K562 (cell line): ENCODE data around the gene HADH. TPM values are rescaled to one million over a fixed set of nuclear protein-coding genes. Genes with fewer than 3 reads are reported as not detected.

Source experiments
- ARID1B ChIP-seq: fragments of 450-650 bp; IDR thresholded peaks from 2 replicates; pipeline ENCODE4 v1.6.1; 2016; ENCODE audit warnings: antibody characterized with exemption, mild to moderate bottlenecking, inconsistent platforms
- CBFA2T2 ChIP-seq: fragments of 450-650 bp; conservative IDR thresholded peaks from 2 replicates; pipeline ENCODE4 v1.6.1; 2017; ENCODE audit warnings: mild to moderate bottlenecking
- CXXC5 ChIP-seq: fragments of 250-450 bp; sonication (Bioruptor Pico); IDR thresholded peaks from 2 replicates; pipeline ENCODE4 v1.8.0; 2022; ENCODE audit warnings: inconsistent platforms, mild to moderate bottlenecking, moderate library complexity
- EP300 ChIP-seq: IDR thresholded peaks from 2 replicates; pipeline ENCODE4 v1.6.1; 2012; ENCODE audit warnings: low read length, improper control_type of control experiment
- JUNB ChIP-seq: fragments of 450-650 bp; formaldehyde crosslinking; conservative IDR thresholded peaks from 2 replicates; pipeline ENCODE4 v1.4.0; 2020; ENCODE audit warnings: mild to moderate bottlenecking
- KDM5B ChIP-seq: fragments of 200-600 bp; sonication (generic); IDR thresholded peaks from 2 replicates; pipeline ENCODE4 v1.6.1; 2012; ENCODE audit warnings: low read depth, mild to moderate bottlenecking, moderate library complexity, low read length, control low read depth, inconsistent platforms; ENCODE audit not compliant: insufficient replicate concordance
- KLF16 ChIP-seq: IDR thresholded peaks from 2 replicates; pipeline ENCODE4 v1.6.1; 2016; ENCODE audit warnings: antibody characterized with exemption
- NCOR1 ChIP-seq: fragments of 450-650 bp; IDR thresholded peaks from 2 replicates; pipeline ENCODE4 v1.6.1; 2016; ENCODE audit warnings: mild to moderate bottlenecking, moderate library complexity
- NFE2 ChIP-seq: IDR thresholded peaks from 2 replicates; pipeline ENCODE4 v1.6.1; 2014; ENCODE audit warnings: antibody characterized with exemption, low read depth
- NFE2L1 ChIP-seq: fragments of 450-650 bp; IDR thresholded peaks from 2 replicates; pipeline ENCODE4 v1.6.1; 2016; ENCODE audit warnings: missing genetic modification characterization, low read depth, mild to moderate bottlenecking, missing compliant biosample characterization, moderate library complexity, borderline replicate concordance
- POLR2AphosphoS5 ChIP-seq: IDR thresholded peaks from 2 replicates; pipeline ENCODE4 v1.6.1; 2011; ENCODE audit warnings: mild to moderate bottlenecking, low read depth, low read length, moderate library complexity; ENCODE audit not compliant: control insufficient read depth, insufficient read depth
- PTRF ChIP-seq: fragments of 450-650 bp; IDR thresholded peaks from 2 replicates; pipeline ENCODE4 v1.6.1; 2016; ENCODE audit warnings: mild to moderate bottlenecking, missing genetic modification characterization, missing compliant biosample characterization
- RBFOX2 ChIP-seq: fragments of 200-400 bp; formaldehyde crosslinking; IDR thresholded peaks from 2 replicates; pipeline ENCODE4 v1.6.1; 2017; ENCODE audit warnings: low read depth, mild to moderate bottlenecking, low read length, moderate library complexity
- SMARCA4 ChIP-seq: fragments of 450-650 bp; IDR thresholded peaks from 2 replicates; pipeline ENCODE4 v1.6.1; 2016
- SMARCC2 ChIP-seq: fragments of 450-650 bp; IDR thresholded peaks from 2 replicates; pipeline ENCODE4 v1.6.1; 2017; ENCODE audit warnings: antibody characterized with exemption, moderate library complexity, mild to moderate bottlenecking, low read depth
- SMARCE1 ChIP-seq: fragments of 450-650 bp; IDR thresholded peaks from 2 replicates; pipeline ENCODE4 v1.7.1; 2016; ENCODE audit warnings: mild to moderate bottlenecking
- SOX6 ChIP-seq: fragments of 450-650 bp; IDR thresholded peaks from 2 replicates; pipeline ENCODE4 v1.6.1; 2014; ENCODE audit warnings: mild to moderate bottlenecking
- TCF3 ChIP-seq: sonication (generic); formaldehyde crosslinking; IDR thresholded peaks from 2 replicates; pipeline ENCODE4 v1.4.0; 2020; ENCODE audit warnings: mild to moderate bottlenecking, missing genetic modification reagents
- TEAD4 ChIP-seq, 2 experiments: sonication (generic) in 1 of 2; formaldehyde crosslinking in 1 of 2; IDR thresholded peaks; 2 replicates each; pipeline versions ENCODE4 v1.6.1 to v1.8.0; 2012 to 2022; ENCODE audit warnings: borderline replicate concordance in 1 of 2, inconsistent platforms in 1 of 2, low read length in 1 of 2, mild to moderate bottlenecking in 1 of 2, missing genetic modification reagents in 1 of 2
- TRIM28 ChIP-seq: fragments of 450-650 bp; IDR thresholded peaks from 2 replicates; pipeline ENCODE4 v1.6.1; 2017
- ZKSCAN1 ChIP-seq: fragments of 150-350 bp; IDR thresholded peaks from 2 replicates; pipeline ENCODE4 v1.6.1; 2016; ENCODE audit warnings: low read depth, low read length
- ZNF589 ChIP-seq: fragments of 200-800 bp; sonication (Bioruptor generic); IDR thresholded peaks from 2 replicates; pipeline ENCODE4 v1.6.1; 2016; ENCODE audit warnings: low read depth, missing genetic modification characterization, missing compliant biosample characterization
- ZNF699 ChIP-seq: fragments of 250-450 bp; sonication (Bioruptor Pico); IDR thresholded peaks from 2 replicates; pipeline ENCODE4 v1.8.0; 2021; ENCODE audit warnings: mild to moderate bottlenecking, moderate library complexity; ENCODE audit not compliant: insufficient replicate concordance
- polyA plus RNA-seq, 8 experiments: library from polyadenylated mRNA; depleted of rRNA in 4 of 8; stranded (reverse) in 5 of 8; unstranded in 3 of 8; fragments of >200 nt; fragmentation: Nextera tagmentation in 2 of 8; fragmentation: Illumina TruSeq in 1 of 8; extraction: Ambion mirVana in 2 of 8; extraction: Trizol in 1 of 8; gene quantifications; 2 replicates each; pipeline versions ENCODE4 v1.2.1 to v1.2.3, GENCODE V29; 2011 to 2014; ENCODE audit warnings: inconsistent platforms in 1 of 8, missing spikeins in 1 of 8
- total RNA-seq, 7 experiments: library from RNA; depleted of rRNA in 6 of 7; stranded (reverse); fragments of >200 nt in 6 of 7; fragmentation: Illumina TruSeq in 2 of 7; extraction: Trizol in 2 of 7; gene quantifications; 2 replicates each; pipeline versions ENCODE4 v1.2.1 to v1.2.3, GENCODE V29; 2011 to 2021; ENCODE audit warnings: low replicate concordance in 1 of 7
- TF ChIP-seq, protein P1 (sequence below): fragments of 150-350 bp; IDR thresholded peaks from 2 replicates; pipeline ENCODE4 v1.6.1; 2014; ENCODE audit warnings: low read depth, mild to moderate bottlenecking, low read length, borderline replicate concordance
- TF ChIP-seq, protein P2 (sequence below): sonication (generic); IDR thresholded peaks from 2 replicates; pipeline ENCODE4 v1.6.1; 2016
- TF ChIP-seq, protein P3 (sequence below): sonication (generic); formaldehyde crosslinking; IDR thresholded peaks from 2 replicates; pipeline ENCODE4 v1.8.0; 2022; ENCODE audit warnings: missing genetic modification reagents, mild to moderate bottlenecking, borderline replicate concordance

Gene HADH
- total and polyA plus RNA-seq, 9 of the 15 experiments (the other 6 are each of a cell fraction or from before 2014, with no cell fraction given) = 9.4 to 73.3 (median 32.8) TPM

GRCh38 chr4:107994894-107995293 lies 5.2 kb downstream of the HADH start (continued):
- peak; percentile 65; the same call in 1 of the 2 replicates for TF ChIP-seq POLR2AphosphoS5
- TF ChIP-seq ARID1B = peak; percentile 89
- peak; percentile 88 for TF ChIP-seq TCF3
- no peak for TF ChIP-seq TRIM28
- TF ChIP-seq, protein P1, sequence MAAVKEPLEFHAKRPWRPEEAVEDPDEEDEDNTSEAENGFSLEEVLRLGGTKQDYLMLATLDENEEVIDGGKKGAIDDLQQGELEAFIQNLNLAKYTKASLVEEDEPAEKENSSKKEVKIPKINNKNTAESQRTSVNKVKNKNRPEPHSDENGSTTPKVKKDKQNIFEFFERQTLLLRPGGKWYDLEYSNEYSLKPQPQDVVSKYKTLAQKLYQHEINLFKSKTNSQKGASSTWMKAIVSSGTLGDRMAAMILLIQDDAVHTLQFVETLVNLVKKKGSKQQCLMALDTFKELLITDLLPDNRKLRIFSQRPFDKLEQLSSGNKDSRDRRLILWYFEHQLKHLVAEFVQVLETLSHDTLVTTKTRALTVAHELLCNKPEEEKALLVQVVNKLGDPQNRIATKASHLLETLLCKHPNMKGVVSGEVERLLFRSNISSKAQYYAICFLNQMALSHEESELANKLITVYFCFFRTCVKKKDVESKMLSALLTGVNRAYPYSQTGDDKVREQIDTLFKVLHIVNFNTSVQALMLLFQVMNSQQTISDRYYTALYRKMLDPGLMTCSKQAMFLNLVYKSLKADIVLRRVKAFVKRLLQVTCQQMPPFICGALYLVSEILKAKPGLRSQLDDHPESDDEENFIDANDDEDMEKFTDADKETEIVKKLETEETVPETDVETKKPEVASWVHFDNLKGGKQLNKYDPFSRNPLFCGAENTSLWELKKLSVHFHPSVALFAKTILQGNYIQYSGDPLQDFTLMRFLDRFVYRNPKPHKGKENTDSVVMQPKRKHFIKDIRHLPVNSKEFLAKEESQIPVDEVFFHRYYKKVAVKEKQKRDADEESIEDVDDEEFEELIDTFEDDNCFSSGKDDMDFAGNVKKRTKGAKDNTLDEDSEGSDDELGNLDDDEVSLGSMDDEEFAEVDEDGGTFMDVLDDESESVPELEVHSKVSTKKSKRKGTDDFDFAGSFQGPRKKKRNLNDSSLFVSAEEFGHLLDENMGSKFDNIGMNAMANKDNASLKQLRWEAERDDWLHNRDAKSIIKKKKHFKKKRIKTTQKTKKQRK = no peak
- TF ChIP-seq NFE2 = no peak
- TF ChIP-seq NFE2L1 = no peak
- no peak for TF ChIP-seq SMARCC2
- TF ChIP-seq ZNF589 (CRISPR knock-in tag) = no peak
- no peak for TF ChIP-seq RBFOX2
- peak; percentile 54; the same call in 1 of the 2 replicates for TF ChIP-seq KLF16
- TF ChIP-seq SOX6 = 0 out of 2 replicates have a peak, but pooled peaks have one; percentile 35
- no peak for TF ChIP-seq CXXC5 (CRISPR knock-in tag)
- no peak for TF ChIP-seq ZKSCAN1
- peak; percentile 75 for TF ChIP-seq SMARCA4
- TF ChIP-seq JUNB (CRISPR knock-in tag) = no peak
- TF ChIP-seq TEAD4 (IDR thresholded peaks at IDR 0.05; ENCODE audit: low read length) = peak; percentile 85
- TF ChIP-seq TEAD4 (CRISPR knock-in tag; IDR thresholded peaks at IDR 0.05; ENCODE audit: borderline replicate concordance) = no peak
- 0 out of 2 replicates have a peak, but pooled peaks have one; percentile 12 for TF ChIP-seq EP300
- TF ChIP-seq, protein P2, sequence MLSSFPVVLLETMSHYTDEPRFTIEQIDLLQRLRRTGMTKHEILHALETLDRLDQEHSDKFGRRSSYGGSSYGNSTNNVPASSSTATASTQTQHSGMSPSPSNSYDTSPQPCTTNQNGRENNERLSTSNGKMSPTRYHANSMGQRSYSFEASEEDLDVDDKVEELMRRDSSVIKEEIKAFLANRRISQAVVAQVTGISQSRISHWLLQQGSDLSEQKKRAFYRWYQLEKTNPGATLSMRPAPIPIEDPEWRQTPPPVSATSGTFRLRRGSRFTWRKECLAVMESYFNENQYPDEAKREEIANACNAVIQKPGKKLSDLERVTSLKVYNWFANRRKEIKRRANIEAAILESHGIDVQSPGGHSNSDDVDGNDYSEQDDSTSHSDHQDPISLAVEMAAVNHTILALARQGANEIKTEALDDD = peak; percentile 60; the same call in 1 of the 2 replicates
- no peak for TF ChIP-seq PTRF (tag)
- TF ChIP-seq, protein P3, sequence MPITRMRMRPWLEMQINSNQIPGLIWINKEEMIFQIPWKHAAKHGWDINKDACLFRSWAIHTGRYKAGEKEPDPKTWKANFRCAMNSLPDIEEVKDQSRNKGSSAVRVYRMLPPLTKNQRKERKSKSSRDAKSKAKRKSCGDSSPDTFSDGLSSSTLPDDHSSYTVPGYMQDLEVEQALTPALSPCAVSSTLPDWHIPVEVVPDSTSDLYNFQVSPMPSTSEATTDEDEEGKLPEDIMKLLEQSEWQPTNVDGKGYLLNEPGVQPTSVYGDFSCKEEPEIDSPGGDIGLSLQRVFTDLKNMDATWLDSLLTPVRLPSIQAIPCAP (CRISPR knock-in tag) = no peak
- peak; percentile 48; the same call in 1 of the 2 replicates for TF ChIP-seq SMARCE1
- TF ChIP-seq CBFA2T2 = peak; percentile 81
- TF ChIP-seq NCOR1 = peak; percentile 76
- TF ChIP-seq ZNF699 (CRISPR knock-in tag) = no peak
- no peak for TF ChIP-seq KDM5B
